OCI-LY1 (cell line): Measurements from ENCODE around the gene GALNT17.

Source experiments
- EZH2 ChIP-seq: fragments of 200-600 bp; sonication (generic), shearing (Covaris generic); IDR thresholded peaks from 2 replicates; pipeline ENCODE4 v1.8.0; 2017; ENCODE audit warnings: borderline replicate concordance, mixed run types, mild to moderate bottlenecking, antibody characterized with exemption, low read length, moderate library complexity, mixed read lengths
- TF ChIP-seq, protein P1 (sequence below): fragments of 200-600 bp; sonication (generic), shearing (Covaris generic); IDR thresholded peaks from 2 replicates; pipeline ENCODE4 v1.5.1; 2017; ENCODE audit warnings: mild to moderate bottlenecking, antibody characterized with exemption, low read length, moderate library complexity, mixed read lengths

GRCh38 chr7:71733107-71733870 lies 601.3 kb downstream of the GALNT17 start:
- TF ChIP-seq, protein P1, sequence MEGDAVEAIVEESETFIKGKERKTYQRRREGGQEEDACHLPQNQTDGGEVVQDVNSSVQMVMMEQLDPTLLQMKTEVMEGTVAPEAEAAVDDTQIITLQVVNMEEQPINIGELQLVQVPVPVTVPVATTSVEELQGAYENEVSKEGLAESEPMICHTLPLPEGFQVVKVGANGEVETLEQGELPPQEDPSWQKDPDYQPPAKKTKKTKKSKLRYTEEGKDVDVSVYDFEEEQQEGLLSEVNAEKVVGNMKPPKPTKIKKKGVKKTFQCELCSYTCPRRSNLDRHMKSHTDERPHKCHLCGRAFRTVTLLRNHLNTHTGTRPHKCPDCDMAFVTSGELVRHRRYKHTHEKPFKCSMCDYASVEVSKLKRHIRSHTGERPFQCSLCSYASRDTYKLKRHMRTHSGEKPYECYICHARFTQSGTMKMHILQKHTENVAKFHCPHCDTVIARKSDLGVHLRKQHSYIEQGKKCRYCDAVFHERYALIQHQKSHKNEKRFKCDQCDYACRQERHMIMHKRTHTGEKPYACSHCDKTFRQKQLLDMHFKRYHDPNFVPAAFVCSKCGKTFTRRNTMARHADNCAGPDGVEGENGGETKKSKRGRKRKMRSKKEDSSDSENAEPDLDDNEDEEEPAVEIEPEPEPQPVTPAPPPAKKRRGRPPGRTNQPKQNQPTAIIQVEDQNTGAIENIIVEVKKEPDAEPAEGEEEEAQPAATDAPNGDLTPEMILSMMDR, result peak; percentile 99
- TF ChIP-seq EZH2, result no peak
